AG20443 (cell line): ENCODE measurements around the gene MAGEF1.
"Not testable (repeated sequence)": the region's sequence is repeated elsewhere in the genome, so short reads cannot be mapped to it uniquely, and the experiment has no call there.

Experiments used
- DNase-seq: peaks from one replicate; pipeline ENCODE4 v3.0.0; 2012; ENCODE audit warnings: low spot score, mixed read lengths

The MAGEF1 gene

DNA sequence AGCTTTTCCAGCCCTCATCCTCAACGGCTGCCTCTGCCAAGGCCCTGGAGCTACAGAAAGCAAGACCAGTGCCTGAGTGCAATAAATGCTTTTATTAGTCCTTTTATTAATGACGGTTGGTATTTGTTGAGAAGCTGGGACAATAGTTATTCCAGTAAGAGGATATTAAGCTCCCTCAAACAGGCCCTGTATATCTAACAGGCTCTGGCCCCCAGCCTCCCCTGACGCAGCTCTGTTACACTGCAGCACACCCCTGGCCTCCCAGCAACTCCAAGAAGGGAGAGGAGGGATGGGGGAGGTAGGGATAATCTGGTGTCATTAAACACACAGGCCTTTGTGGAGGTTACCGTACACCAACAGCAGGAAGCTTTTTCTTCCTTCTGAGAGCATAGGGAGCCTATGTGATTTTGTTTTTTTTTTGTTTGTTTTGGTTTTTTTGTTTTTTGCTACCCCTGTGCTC, 30.8 kb upstream of the MAGEF1 start:
- no peak for DNase-seq

DNA sequence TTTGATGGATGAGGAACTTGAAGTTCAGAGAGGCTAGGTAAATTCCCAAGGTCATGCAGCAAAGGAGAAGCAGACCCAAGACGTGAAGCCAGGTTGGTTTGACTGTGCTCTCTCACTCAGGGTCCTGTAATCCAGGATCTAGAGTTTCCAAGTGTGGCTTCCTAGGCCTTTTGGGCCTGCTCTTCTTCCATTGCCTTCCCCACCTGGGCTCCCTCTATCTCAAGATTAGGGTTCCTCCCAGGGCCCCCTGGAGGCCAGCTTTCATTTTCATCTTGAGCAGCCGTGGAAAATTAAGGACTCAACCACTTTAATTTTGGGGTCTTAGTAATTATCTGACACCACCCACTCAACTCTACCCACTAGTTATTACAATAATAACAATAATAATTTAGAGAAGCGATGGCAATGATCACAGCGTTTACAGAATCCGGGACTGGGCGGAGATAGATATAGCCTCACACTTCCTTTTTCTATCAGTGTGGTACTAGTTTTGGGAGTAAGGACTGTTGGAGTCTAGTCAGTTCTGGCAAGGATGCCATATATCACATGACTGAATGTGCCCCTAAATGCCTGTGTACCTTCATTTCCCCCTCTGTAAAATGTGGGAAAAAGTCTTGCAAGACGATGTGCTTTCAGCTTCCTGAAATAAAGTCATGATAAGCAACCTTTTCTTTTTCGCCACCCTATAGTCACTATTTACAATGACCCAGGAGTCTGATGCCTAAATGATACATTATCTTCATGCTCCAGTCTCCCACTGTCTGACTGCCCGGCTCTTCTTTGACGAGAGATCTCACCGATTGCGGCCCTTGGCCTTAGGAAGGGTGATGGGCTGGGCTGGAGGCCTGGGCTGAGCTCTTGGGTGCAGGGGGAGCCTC, 30.2 kb upstream of the MAGEF1 start:
- DNase-seq, result no peak

DNA sequence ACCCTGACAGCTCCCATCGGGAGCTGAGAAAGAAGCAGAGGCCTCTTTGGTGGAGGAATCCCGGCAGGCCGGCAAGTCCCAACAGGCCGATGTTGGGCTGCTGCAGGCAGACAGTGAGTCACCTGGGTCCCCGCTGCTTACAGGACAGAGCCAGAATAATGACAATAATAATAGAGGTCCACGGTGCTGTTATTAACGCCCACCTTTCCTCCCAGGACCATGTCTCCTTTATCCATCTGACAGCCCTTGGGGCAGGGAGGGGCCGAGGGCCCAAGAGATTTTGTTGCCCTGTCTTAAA, 29.3 kb upstream of the MAGEF1 start:
- DNase-seq, result no peak

DNA sequence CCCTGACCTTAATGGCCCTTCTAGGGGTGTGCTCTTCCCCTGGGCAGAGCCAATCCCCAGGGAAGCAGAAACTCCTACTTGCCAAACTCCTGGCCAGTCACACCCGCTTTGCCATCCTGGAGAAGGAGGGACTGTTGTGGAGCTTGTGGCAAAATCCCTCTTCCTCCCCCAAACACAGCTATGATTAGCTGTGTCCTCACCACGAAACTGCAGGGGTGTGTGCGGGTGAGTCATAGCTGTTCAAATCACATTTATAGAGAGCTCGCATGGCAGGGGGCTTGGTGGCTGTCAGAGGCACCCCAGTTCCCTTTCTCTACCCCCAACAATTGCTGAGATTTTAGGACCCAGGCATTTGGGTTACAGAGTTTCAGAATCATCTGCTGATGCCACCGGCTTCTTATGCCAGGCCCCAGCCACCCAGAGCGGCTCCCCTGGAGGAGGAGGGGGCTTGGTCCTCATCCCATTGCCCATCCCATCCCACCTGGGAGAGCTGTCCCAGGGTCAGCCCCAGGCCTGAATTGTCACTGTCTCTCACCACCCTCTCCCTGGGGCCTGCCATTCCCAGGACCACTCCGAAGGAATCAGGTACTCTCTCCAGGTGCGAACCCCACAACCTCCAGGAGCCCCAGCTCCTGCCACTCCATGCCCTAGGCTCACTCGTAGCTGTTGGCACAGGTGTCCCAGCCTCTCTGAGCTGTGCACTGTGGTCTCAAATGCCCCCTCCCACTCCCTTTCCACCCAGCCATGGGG, 28.8 kb upstream of the MAGEF1 start:
- peak; percentile 81 for DNase-seq

DNA sequence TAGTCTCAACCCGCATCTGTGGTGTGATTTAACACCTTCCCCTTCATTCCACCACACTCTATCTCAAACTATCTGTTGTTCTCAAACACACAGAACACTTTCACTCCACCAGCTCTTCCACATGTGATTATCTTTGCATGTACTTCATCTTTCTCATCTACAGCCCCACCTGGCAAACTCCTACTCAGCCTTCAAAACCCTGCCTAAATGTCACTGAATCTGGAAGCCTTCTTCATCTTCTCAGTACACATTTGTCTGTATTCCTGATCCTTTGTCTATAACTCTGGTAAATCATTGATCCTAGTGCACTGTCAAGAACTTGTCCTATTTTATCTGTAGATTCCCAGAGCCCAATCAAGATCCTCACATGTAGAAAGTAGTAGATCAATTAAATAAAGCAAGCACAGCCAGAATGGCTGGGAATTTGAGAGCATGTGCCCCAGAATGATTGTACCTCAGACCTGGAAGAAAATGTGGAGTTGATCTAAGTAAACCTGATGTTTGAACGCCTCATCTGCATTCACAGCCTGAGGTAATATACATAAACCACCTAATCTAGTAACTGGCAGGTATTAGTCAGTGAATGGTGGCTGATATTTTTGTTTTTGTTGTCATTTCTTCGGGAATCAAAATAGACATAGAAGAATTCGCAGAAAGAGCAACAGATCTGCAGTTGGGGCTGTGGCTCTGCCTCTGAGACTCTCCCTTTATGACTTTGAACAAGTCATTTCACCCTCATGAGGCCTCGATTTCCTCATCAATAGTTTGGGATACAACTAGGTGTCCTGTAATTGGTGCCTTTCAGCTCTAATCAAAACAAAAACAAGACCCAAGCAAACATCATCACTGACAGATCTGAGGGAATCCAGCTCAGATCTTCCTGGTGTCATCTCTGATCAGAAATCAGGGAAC, 28.0 kb upstream of the MAGEF1 start:
- DNase-seq, result no peak

DNA sequence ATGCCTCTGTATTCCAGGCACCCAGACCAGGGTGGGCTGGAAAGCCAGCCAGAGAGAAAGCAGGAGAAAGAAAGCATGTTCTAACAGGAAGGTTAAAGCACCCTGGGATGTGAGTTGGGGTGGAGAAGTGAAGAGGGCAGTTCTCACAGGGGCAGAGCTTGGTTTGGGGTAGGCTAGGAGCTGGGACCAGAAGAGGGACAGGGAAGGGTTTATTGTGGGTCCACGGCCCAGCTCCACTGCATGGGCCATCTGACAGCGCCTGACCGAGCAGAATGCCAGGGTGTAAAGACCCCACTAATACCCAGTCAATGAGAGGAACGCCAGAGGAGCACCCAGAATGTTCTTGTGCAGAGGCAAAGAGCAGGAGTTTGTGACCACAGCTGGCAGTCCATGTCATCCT, 27.1 kb upstream of the MAGEF1 start:
- no peak for DNase-seq

DNA sequence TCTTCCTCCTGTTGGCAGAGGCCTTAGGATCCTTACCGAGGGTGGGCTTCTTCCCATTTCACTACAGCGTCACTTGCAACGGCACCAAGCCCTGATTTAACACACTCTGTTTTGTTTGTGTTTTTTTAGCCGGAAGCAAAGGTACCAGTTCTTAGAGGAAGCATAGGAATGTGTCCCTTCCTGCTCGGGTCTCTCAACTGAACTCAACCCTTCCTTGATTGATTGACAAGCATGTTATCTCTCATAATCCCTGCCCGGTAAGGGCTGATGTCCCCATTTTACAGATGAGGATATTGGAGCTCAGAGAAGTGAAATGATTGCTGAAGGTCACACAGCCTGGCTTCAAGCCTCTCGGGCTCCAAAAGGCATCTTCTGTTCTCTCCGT, 26.6 kb upstream of the MAGEF1 start:
- no peak for DNase-seq

DNA sequence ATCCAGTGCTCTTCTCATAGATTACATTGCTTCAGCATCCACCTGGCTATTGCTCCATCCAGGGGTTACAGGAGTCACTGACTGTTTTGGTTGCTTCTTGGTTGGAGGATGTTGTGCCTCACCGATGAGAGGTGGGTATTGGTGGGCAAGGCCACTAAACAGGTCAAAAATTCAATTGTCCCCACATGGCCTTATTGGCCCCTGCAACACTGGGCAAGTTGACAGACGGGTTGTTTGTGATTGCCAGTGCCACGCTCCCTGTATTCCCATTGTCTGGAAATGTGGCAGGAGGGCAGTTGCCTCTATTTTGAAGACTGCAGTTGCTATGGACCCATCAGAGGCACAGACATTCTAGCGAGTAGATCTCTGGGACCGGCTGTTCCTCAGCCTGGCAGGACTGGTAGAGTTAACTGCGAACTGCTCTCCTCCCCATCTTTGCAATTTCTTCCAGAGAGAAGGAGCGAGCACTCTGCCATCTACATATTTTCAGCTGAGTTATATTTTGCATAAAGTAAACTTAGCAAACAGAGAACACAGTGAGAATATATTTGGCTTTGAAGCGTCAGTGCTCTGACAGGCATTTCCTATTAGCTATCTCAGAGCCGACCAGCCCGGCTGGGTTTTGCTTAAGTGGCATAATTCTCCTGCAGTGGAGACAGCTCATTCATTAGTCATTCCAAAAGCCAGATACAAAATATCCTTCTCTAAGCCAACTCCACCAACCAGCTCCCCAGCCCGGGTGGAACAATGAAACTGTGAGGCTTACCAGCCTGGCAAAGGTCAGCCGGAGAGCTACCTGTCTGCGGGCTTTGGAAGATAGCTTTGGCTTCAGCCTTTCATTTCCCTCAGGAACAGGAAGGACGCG, 26.0 kb upstream of the MAGEF1 start:
- DNase-seq, result peak; percentile 81

DNA sequence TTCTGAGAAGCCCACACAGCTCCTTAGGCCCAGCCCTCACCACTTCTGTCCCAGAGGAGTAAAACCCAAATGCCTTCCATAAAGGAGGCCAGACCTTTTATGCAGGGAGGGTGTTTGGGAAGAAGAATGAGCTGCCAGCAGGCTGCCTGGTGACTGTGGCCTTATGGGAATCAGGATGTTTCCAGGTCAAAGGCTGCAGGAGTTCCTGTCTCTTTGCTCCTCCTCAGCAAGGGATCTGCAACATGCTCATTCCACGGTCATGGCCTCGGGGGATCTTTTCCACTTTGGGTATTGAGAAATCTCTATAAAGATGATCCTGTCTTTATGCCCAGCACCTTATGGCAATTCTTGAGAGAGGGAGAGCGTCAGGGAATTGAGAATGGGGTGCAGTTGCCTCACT, 25.2 kb upstream of the MAGEF1 start:
- no peak for DNase-seq

DNA sequence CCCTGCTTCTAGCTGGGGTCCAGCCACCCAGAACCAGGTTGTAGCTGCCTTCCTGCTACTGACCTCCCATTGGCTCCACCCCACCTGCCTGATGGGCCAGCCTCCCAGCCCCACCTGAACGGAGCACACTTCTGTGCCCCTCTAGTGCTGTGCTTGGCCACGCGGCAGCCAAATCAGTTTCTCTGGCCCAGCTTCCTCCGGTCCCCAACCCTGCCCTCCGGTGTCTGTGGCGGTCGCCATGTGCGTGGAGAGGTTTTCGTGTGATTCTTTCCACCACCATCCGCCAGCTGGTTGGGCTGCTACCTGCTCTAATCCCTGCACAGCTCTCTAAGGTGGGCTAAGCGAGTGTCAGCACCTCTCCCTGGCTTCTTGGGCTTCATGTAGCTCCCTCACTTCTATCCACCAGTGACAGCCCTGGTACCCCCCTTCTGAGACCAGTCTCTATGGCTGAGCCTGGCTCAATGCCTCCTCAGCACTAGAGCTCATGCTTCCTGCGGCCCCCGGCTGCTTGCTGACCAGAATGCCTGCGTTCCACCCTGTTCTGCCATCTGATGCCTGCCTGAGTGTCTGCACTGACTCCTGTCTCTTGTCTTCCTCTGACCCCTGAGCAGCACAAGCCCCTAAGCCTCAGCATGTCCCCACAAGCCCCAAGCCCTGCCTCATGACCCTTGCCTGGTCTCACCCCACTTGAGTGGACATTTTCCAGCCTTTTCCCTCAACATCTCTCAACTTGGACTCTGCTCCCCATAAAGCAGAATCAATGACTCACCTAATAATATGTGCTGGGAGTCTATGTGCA, 23.2 kb upstream of the MAGEF1 start:
- no peak for DNase-seq

DNA sequence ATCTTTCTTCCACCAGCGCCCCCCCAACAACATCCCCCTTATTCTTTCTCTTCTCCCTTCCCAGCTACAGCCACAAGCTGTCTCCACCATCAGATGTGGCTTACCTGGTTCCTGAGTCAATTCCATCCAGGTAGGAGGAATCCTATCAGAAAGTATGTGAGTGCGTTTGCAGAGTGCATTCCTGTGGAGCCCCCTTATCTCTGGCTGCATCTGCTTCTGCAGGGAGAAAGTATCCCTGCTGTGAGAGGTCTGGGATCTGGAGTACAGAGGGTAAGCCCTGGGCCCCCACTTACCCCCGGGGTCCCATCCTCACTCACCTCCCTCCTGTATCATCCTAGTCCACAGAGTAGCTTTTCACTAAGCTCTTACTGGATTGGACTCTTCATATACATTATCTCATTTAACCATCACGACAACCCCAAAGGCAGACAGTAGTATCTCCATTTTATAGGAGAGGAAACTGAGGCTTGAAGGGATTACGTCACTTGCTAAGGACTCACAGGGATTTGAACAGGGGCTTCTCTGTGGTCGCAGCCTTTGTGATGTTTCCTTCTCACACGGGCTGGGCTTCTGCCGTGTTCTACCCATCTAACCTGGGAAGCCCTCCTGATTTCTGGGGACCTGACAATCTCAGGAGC, 22.2 kb upstream of the MAGEF1 start:
- DNase-seq, result no peak

DNA sequence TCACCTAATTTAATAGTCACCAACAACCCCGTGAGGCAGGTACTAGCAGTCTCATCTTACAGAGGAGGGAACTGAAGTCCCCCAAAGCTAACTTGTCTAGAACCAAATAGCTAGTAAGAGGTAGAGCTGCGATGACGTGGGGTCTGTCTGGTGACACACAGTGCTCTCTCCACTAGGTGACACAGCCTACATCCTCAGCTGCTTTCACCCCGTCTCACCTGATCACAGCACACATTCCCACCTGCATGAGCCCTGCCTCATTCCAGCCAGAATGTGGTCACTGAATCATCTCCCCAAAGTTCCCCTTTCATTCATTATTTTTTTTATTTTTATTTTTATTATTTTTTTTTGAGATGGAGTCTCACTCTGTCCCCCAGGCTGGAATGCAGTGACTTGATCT, 21.3 kb upstream of the MAGEF1 start:
- DNase-seq, result no peak

DNA sequence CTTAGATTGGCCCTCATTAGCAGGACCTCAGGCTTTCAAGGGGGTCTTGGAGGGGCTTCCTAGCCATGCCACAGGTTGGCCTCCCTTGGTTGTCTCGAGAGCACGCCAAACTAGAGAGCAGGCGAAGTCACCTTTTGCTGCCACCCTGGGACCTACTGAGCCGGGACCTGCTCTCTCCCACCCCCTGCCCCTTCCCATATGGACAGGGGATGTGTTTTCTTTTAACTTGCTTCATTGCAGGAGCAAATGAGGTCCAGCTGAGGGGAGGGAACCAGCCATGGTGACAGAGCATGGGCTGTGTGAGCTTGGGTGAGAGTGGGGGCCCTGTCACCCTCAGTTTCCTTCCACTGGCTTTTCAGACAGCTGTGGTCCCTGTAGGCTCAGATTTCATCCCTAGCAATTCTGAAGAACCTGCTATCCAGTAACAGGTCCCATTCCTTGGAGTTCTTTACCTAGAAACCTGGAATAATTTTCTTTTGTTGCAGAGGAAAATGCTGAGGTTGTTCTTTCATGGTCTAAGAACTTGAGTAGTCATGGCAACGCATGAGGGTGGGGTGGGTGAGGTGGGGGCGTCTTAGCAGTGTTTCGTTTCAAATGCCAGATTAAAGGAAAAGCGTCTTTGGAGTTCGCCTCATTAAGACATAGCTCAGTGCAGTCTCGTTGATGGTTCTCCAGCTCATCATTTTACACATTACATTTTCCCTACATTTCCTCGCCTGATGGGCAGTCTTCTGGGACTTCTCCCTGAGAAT, 20.1 kb upstream of the MAGEF1 start:
- DNase-seq, result no peak

DNA sequence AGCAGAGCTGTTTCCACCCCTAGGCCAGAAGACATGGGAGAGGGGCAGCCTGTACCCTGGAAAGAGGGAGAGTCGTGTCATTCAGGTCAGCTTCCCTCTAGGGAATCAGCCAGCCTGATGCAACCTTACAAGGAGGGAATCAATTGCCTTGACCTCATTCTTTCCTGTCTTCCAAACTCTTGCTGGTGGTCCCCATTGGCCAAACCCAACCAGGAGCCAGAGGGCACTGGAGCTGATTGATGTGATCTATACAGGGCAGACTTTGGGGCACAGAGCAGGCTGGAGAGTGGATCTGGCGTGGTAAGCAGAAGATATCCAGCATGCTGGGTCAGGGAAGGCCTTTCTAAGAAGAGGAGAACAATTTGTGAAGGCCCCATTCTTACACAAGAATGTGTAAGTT, 19.1 kb upstream of the MAGEF1 start:
- no peak for DNase-seq

DNA sequence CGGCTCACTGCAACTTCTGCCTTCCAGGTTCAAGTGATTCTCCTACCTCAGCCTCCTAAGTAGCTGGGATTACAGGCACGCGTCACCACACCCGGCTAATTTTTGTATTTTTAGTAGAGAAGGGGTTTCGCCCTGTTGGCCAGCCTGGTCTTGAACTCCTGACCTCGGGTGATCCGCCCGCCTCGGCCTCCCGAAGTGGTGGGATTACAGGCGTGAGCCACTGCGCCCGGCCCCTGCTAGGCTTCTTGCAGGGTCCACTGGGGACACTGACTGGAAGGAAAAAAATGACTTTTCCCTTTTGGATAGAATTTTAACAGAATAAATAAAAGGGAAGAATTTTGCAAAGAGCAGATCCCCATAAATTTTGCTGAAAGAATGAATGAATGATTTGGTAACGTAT, 17.3 kb upstream of the MAGEF1 start:
- not testable (repeated sequence) for DNase-seq

DNA sequence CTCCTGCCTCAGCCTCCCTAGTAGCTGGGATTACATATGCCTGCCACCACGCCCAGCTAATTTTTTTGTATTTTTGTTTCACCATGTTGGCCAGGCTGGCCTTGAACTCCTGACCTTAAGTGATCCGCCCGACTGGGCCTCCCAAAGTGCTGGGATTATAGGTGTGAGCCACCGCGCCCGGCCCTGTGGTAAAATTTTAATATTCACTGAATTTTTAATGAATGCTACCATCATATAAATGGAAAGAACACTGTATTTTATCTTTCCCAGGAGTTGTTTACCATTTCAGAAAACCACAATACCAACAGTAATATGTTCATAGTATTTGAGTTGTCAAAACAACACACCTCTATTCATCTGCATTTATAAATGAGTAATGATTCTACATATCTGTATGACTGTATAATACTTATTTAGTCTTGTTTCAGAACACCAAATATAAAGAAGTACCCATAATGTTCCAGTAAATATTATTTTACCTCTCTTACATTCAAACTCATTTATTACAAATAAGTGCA, 16.2 kb upstream of the MAGEF1 start:
- no peak for DNase-seq

DNA sequence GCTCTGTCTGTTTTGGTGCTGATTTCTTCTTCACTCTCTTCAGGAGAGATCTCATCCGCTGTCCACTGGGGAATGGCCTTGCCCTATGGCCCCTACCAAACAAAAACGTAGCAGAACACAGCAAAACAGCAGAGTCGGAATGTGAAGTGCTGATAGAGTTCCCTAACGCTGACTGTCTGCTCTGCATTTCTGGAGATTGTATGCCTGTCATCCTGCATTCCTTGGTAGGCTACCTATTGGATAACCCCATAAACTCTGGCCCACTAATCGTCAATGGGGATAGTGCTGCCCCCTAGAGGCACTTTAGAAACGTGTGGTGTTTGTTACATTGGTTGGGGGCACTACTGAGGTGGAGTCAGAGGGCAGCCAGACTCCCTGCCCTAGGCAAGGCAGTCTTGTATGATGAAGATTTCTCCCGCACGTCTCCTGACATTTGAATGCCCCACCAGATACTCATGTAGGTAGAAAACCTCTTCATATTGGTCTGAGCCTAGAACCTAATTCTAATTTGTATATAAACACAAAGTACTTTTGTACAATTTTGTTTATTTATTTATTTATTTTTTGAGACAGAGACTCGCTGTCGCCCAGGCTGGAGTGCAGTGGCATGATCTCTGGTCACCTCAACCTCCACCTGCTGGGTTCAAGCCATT, 15.6 kb upstream of the MAGEF1 start:
- peak; percentile 83 for DNase-seq

DNA sequence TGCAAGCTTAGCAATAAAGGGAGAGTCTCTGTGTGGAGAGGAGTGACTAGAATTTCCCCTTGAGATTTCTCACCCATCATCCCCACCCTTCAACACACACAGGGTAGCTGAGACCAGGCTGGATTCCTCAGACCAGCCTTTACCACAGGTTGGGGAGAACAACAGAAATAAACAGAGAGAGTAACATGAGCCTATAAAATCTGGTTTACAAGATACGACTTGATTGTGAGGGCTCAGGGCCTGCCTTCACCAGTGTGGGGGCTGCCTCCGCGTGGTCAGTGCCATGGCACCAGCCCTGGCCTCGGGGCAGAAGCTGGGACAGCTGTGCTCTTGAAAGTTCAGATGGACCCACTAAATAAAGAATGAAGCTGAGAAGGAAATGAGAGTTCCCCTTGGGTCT, 14.6 kb upstream of the MAGEF1 start:
- no peak for DNase-seq
